Left lung (tissue), 10 donors: Measurements from ENCODE around the gene PALLD. TPM values are rescaled to one million over a fixed set of nuclear protein-coding genes. Genes with fewer than 3 reads are reported as not detected.

Source experiments
- ATAC-seq: fragments of 200-7000 bp; cut with Tn5 transposase; one replicate; pipeline ENCODE4 v1.9.1; 2020; ENCODE audit warnings: moderate library complexity
- DNase-seq, 4 donors: peaks; one replicate each; pipeline ENCODE4 v3.0.0-alpha.2; 2013 to 2020
- H3K27ac ChIP-seq, 2 donors: fragments of 200-600 bp; sonication (generic) in 1 of 2; one replicate each; pipeline versions ENCODE4 v1.5.0 to v1.8.0; 2020 to 2021
- H3K27me3 ChIP-seq, 2 donors: fragments of 200-600 bp; sonication (generic) in 1 of 2; one replicate each; pipeline versions ENCODE4 v1.5.0 to v1.8.0; 2020 to 2021
- H3K36me3 ChIP-seq, 2 donors: fragments of 200-600 bp; sonication (generic) in 1 of 2; one replicate each; pipeline versions ENCODE4 v1.5.0 to v1.8.0; 2020 to 2021
- H3K4me1 ChIP-seq, 2 donors: fragments of 200-600 bp; one replicate each; pipeline ENCODE4 v1.8.0; 2021
- H3K4me3 ChIP-seq, 2 donors: fragments of 200-600 bp; sonication (generic) in 1 of 2; one replicate each; pipeline versions ENCODE4 v1.5.0 to v1.8.0; 2020 to 2021; ENCODE audit warnings: mild to moderate bottlenecking in 1 of 2
- H3K9me3 ChIP-seq, 2 donors: fragments of 200-600 bp; sonication (generic) in 1 of 2; one replicate each; pipeline versions ENCODE4 v1.5.0 to v1.8.0; 2020 to 2021
- CTCF ChIP-seq, 2 donors: fragments of 200-600 bp; sonication (generic) in 1 of 2; IDR thresholded peaks; one replicate each; pipeline versions ENCODE4 v1.5.0 to v1.8.0; 2021; ENCODE audit warnings: antibody characterized with exemption in 2 of 2
- intact Hi-C, 2 donors: fragments of 100-400 bp; cut with DNase I; formaldehyde crosslinking; loops; one replicate each; pipeline versions ENCODE4 v1.11.2 to v1.14.2; 2022
- polyA plus RNA-seq, 6 donors: library from polyadenylated mRNA; unstranded; fragments of 120-200 nt; gene quantifications; one replicate each; pipeline ENCODE4 v1.2.1, GENCODE V29; 2013; ENCODE audit not compliant: insufficient read length in 6 of 6
- total RNA-seq, 2 donors: library from RNA; stranded (reverse); fragmentation: NEBNext Ultra II Directional; extraction: Animal tissue kit (Norgen Biotek cat#: 25700); gene quantifications; one replicate each; pipeline ENCODE4 v1.2.1, GENCODE V29; 2021
- donor health status: DM: no; HTN: yes; CAD: no.
- donor health status: DM: no; HTN: no; CAD: no.

The PALLD gene
- total and polyA plus RNA-seq, 8 donors = 67.5 to 194 (median 80.4) TPM

- Histone ChIP-seq H3K4me3 (no peak overlapping the region), H3K4me1 (peaks cover 3 to 16% of the 10 kb centered on the region in 2 donors), H3K9me3 (no peaks in the 10 kb centered on the region), H3K27ac (peak overlapping the region in 1 of 2 donors; percentile 35), H3K27me3 (no peaks in the 10 kb centered on the region), H3K36me3 (no peaks in the 10 kb centered on the region)
- ATAC-seq = no peak
- no peak for DNase-seq
- intact Hi-C loops = no loop called here
- no peak for TF ChIP-seq CTCF (IDR thresholded peaks at IDR 0.05)
Observed at GRCh38 chr4:168859100-168859499, 362.2 kb downstream of the PALLD start.

DNA sequence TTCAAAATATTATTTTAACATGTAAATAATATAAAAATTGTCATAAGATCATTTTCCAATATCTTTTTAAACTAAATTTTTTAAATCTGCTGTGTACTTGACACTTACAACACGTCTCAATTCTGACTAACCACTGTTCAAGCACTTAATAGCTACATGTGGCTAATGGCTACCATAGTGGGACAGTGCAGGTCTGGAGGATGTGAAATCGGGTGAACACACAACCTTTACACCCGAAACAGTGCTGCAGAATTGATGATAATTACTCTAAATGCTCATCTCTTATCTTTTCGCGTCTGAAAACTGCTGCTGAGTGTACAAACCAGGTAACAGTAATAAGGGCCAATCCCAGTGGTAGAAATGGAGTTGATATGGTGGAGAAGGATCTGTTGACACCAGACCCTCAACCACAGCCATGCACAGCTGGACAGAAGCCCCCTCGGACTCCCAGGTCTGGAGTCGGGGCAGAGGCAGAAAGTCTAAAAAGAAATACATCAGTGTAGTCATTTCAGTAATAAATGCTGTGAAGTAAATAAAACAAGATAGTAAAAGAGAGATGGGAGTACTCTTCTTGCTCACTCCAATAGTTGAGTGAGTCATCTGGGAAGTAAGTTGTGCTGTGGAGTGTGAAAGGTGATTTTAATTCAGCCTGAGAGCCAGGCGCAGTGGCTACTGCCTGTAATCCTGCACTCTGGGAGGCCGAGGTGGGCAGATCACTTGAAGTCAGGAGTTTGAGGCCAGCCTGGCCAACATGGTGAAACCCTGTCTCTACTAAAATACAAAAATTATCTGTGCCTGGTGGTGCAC is 363.2 kb downstream of the PALLD start:
- H3K4me3 ChIP-seq = no peak overlapping the region
- H3K9me3 ChIP-seq = no peaks in the 10 kb centered on the region
- peak; percentile 16 for ATAC-seq
- DNase-seq = no peak
- H3K4me1 ChIP-seq = peaks cover 0 to 16% of the 10 kb centered on the region in 2 donors
- H3K27ac ChIP-seq = peak overlapping the region in 1 of 2 donors; percentile 66
- TF ChIP-seq CTCF (IDR thresholded peaks at IDR 0.05) = no peak
- H3K27me3 ChIP-seq = no peaks in the 10 kb centered on the region
- intact Hi-C loops = no loop called here
- no peaks in the 10 kb centered on the region for H3K36me3 ChIP-seq

DNA sequence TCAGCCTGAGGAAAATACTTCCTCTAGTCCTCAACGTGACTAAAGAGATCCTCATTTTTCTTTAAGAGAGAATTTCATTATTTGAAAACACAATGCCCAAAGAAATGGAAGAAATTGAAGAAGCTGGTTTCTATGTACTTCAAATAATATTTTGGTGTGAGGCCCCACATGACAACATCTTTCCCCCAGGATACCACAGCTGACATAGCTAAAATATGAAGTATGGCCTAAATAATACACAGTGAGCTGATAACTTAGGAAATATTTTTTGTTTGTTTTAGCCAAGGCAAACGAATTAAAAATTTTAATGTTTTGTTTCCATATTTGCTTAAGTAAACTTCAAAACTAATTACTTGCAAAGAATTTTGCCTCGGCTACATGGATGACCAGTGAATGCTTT is 364.0 kb downstream of the PALLD start:
- no peaks in the 10 kb centered on the region for H3K9me3 ChIP-seq
- H3K27ac ChIP-seq = peak overlapping the region in 1 of 2 donors; percentile 66
- TF ChIP-seq CTCF (IDR thresholded peaks at IDR 0.05) = no peak
- DNase-seq (no peak), ATAC-seq (no peak)
- H3K27me3 ChIP-seq = no peaks in the 10 kb centered on the region
- no peaks in the 10 kb centered on the region for H3K36me3 ChIP-seq
- peaks cover 0 to 16% of the 10 kb centered on the region in 2 donors for H3K4me1 ChIP-seq
- H3K4me3 ChIP-seq = no peak overlapping the region
- intact Hi-C loops = no loop called here

DNA sequence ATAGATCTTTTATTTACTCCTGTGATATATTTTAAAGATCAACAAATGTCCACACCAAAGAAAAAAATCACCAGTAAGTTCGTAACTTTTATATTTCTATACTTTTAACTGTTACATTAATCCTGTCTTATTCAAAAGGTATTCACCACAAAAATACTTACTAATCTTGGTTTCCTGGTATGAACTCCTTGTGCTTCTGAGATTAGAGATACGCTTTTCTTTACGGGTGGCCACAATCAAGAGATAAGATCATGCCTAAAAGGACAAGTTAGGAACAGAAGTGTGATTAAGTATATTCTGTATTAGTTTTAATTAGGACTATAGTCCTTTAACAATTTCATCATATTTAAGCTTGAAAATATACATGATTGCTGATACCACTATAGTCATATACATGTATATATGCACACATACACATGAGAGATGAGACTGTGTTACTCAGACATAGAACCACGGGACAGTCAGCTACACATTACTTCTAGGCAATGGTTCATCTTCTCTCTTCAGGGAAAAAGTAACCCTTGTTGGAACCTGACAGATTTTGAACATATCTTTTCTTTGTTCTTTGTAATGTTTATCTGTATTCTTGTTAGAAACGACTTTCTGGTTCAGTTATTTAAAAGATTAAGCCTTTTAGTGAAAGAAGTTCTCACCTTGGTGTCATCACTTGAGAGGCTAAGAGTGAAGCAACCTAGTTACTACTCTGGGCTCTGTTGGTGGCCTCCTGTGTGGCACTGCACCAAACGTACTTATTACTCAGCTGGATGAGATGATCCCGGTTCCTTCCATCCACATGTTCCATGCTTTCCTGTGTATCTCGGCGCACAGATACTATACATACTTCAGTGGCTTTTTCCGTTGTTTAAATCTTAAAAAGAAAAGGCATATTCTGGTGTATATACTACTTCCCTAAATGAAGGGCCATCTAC is 367.1 kb downstream of the PALLD start:
- Histone ChIP-seq H3K4me1 (peaks cover 0 to 11% of the 10 kb centered on the region in 2 donors), H3K36me3 (no peaks in the 10 kb centered on the region), H3K9me3 (no peaks in the 10 kb centered on the region), H3K27ac (peak overlapping the region in 1 of 2 donors; percentile 65), H3K4me3 (no peak overlapping the region), H3K27me3 (no peaks in the 10 kb centered on the region)
- ATAC-seq = no peak
- no peak for TF ChIP-seq CTCF (IDR thresholded peaks at IDR 0.05)
- intact Hi-C loops = no loop called here
- no peak for DNase-seq
